ENCODE results near the gene GZF1. TPM values are rescaled to one million over a fixed set of nuclear protein-coding genes. Genes with fewer than 3 reads are reported as not detected.

GZF1 gene
- total RNA-seq, 1 donor from 2014 or later = 54.8 TPM

GRCh38 chr20:23336476-23336875, 25.5 kb upstream of the GZF1 start:
- no peaks in the 10 kb centered on the region for H3K9me3 ChIP-seq
- H3K4me3 ChIP-seq = no peak overlapping the region
- no peaks in the 10 kb centered on the region for H3K27me3 ChIP-seq
- H3K4me1 ChIP-seq = no peaks in the 10 kb centered on the region
- no peak for TF ChIP-seq CTCF (IDR thresholded peaks at IDR 0.05)
- no peak for DNase-seq (ENCODE audit: low spot score in 2 of 2)
- H3K27ac ChIP-seq = no peak overlapping the region
- H3K36me3 ChIP-seq = no peaks in the 10 kb centered on the region
- intact Hi-C loops (cut with DNase I) = no loop called here

- Histone ChIP-seq H3K27me3 (no peaks in the 10 kb centered on the region), H3K9me3 (no peaks in the 10 kb centered on the region), H3K27ac (no peak overlapping the region), H3K36me3 (no peaks in the 10 kb centered on the region), H3K4me1 (no peaks in the 10 kb centered on the region), H3K4me3 (no peak overlapping the region)
- no peak for DNase-seq (ENCODE audit: low spot score in 2 of 2)
- intact Hi-C loops (cut with DNase I) = no loop called here
- TF ChIP-seq CTCF (IDR thresholded peaks at IDR 0.05) = no peak
Observed at GRCh38 chr20:23337312-23337711, 24.7 kb upstream of the GZF1 start.

- intact Hi-C loops (cut with DNase I) = loop anchor here (1.0 to 10.0 kb wide), 4 partner anchors 93 to 649 kb away; no protein-coding TSS in a partner anchor
- DNase-seq (ENCODE audit: low spot score in 2 of 2) = no peak
- Histone ChIP-seq H3K36me3 (no peaks in the 10 kb centered on the region), H3K27ac (no peak overlapping the region), H3K4me3 (no peak overlapping the region), H3K4me1 (no peaks in the 10 kb centered on the region), H3K9me3 (no peaks in the 10 kb centered on the region), H3K27me3 (no peaks in the 10 kb centered on the region)
- TF ChIP-seq CTCF (IDR thresholded peaks at IDR 0.05) = no peak
Observed at GRCh38 chr20:23339986-23340385, 22.0 kb upstream of the GZF1 start.

- DNase-seq (ENCODE audit: low spot score in 2 of 2) = peak in 1 of 2 donors; percentile 88
- no peaks in the 10 kb centered on the region for H3K27me3 ChIP-seq
- intact Hi-C loops (cut with DNase I) = loop anchor here (1.0 to 10.0 kb wide), 4 partner anchors 93 to 649 kb away; no protein-coding TSS in a partner anchor
- H3K9me3 ChIP-seq = no peaks in the 10 kb centered on the region
- H3K36me3 ChIP-seq = no peaks in the 10 kb centered on the region
- H3K4me1 ChIP-seq = no peaks in the 10 kb centered on the region
- H3K4me3 ChIP-seq = no peak overlapping the region
- TF ChIP-seq CTCF (IDR thresholded peaks at IDR 0.05) = peak; percentile 66 to 79 (median 76)
- H3K27ac ChIP-seq = no peak overlapping the region
Observed at GRCh38 chr20:23340524-23340923, 21.5 kb upstream of the GZF1 start.

GRCh38 chr20:23341073-23341472, 20.9 kb upstream of the GZF1 start:
- Histone ChIP-seq H3K4me3 (no peak overlapping the region), H3K4me1 (no peaks in the 10 kb centered on the region), H3K27ac (no peak overlapping the region), H3K27me3 (no peaks in the 10 kb centered on the region), H3K36me3 (no peaks in the 10 kb centered on the region), H3K9me3 (no peaks in the 10 kb centered on the region)
- no peak for TF ChIP-seq CTCF (IDR thresholded peaks at IDR 0.05)
- intact Hi-C loops (cut with DNase I) = loop anchor here (2.0 to 10.0 kb wide), 3 partner anchors 94 to 546 kb away; no protein-coding TSS in a partner anchor
- no peak for DNase-seq (ENCODE audit: low spot score in 2 of 2)

- H3K4me1 ChIP-seq = no peaks in the 10 kb centered on the region
- no peak overlapping the region for H3K4me3 ChIP-seq
- no peaks in the 10 kb centered on the region for H3K27me3 ChIP-seq
- TF ChIP-seq CTCF (IDR thresholded peaks at IDR 0.05) = no peak
- H3K27ac ChIP-seq = no peak overlapping the region
- H3K9me3 ChIP-seq = no peaks in the 10 kb centered on the region
- intact Hi-C loops (cut with DNase I) = loop anchor here (5.0 to 10.0 kb wide), 2 partner anchors 96 to 549 kb away; no protein-coding TSS in a partner anchor
- H3K36me3 ChIP-seq = no peaks in the 10 kb centered on the region
- no peak for DNase-seq (ENCODE audit: low spot score in 2 of 2)
Observed at GRCh38 chr20:23343590-23343989, 18.4 kb upstream of the GZF1 start.
